ENCODE data around the gene AKAP13. TPM values are rescaled to one million over a fixed set of nuclear protein-coding genes. Genes with fewer than 3 reads are reported as not detected.

The AKAP13 gene
- total RNA-seq, 4 donors from 2014 or later: 332 to 362 (median 351) TPM

GRCh38 chr15:85464471-85464870 lies 84.1 kb downstream of the AKAP13 start:
- no peaks in the 10 kb centered on the region for H3K9me3 ChIP-seq
- H3K27me3 ChIP-seq: no peaks in the 10 kb centered on the region
- no peak for DNase-seq (ENCODE audit: low spot score in 2 of 2)
- H3K4me1 ChIP-seq: peaks cover 0 to 12% (median 5%) of the 10 kb centered on the region in 4 donors
- WGBS, 2 donors: 76 to 80% methylated on average over 3 of the region's 3 CpGs
- TF ChIP-seq POLR2A (IDR thresholded peaks at IDR 0.05): no peak
- TF ChIP-seq CTCF (IDR thresholded peaks at IDR 0.05): no peak
- TF ChIP-seq EP300 (IDR thresholded peaks at IDR 0.05): no peak
- no peaks in the 10 kb centered on the region for H3K36me3 ChIP-seq
- no peak overlapping the region for H3K27ac ChIP-seq
- H3K4me3 ChIP-seq: no peak overlapping the region

- no peak for DNase-seq (ENCODE audit: low spot score in 2 of 2)
- 88% methylated on average over 8 of the region's 8 CpGs for WGBS, 2 donors
- H3K36me3 ChIP-seq: no peaks in the 10 kb centered on the region
- H3K27ac ChIP-seq: no peak overlapping the region
- H3K27me3 ChIP-seq: no peaks in the 10 kb centered on the region
- no peaks in the 10 kb centered on the region for H3K9me3 ChIP-seq
- peaks cover 0 to 17% (median 0%) of the 10 kb centered on the region in 4 donors for H3K4me1 ChIP-seq
- no peak overlapping the region for H3K4me3 ChIP-seq
- no peak for TF ChIP-seq CTCF (IDR thresholded peaks at IDR 0.05)
- no peak for TF ChIP-seq POLR2A (IDR thresholded peaks at IDR 0.05)
- no peak for TF ChIP-seq EP300 (IDR thresholded peaks at IDR 0.05)
These were observed 90.3 kb downstream of the AKAP13 start for GRCh38 chr15:85470563-85471271.

GRCh38 chr15:85472349-85472748 lies 91.9 kb downstream of the AKAP13 start:
- Histone ChIP-seq H3K27ac (no peak overlapping the region), H3K36me3 (no peaks in the 10 kb centered on the region), H3K4me3 (no peak overlapping the region), H3K9me3 (no peaks in the 10 kb centered on the region), H3K27me3 (no peaks in the 10 kb centered on the region), H3K4me1 (peaks cover 0 to 24% (median 0%) of the 10 kb centered on the region in 4 donors)
- 92 to 94% methylated on average over 2 of the region's 2 CpGs for WGBS, 2 donors
- TF ChIP-seq EP300 (IDR thresholded peaks at IDR 0.05) (no peak), POLR2A (IDR thresholded peaks at IDR 0.05) (no peak), CTCF (IDR thresholded peaks at IDR 0.05) (no peak)
- no peak for DNase-seq (ENCODE audit: low spot score in 2 of 2)

- Histone ChIP-seq H3K27me3 (no peaks in the 10 kb centered on the region), H3K4me1 (peaks cover 0 to 34% (median 1%) of the 10 kb centered on the region in 4 donors), H3K27ac (no peak overlapping the region)
These were observed 93.1 kb downstream of the AKAP13 start for GRCh38 chr15:85473455-85473854.

More at GRCh38 chr15:85473455-85473854, 93.1 kb downstream of the AKAP13 start:
- WGBS, 2 donors: 54 to 59% methylated on average over 3 of the region's 3 CpGs
- Histone ChIP-seq H3K9me3 (no peaks in the 10 kb centered on the region), H3K36me3 (no peaks in the 10 kb centered on the region), H3K4me3 (no peak overlapping the region)
- DNase-seq (ENCODE audit: low spot score in 2 of 2): no peak
- no peak for TF ChIP-seq CTCF (IDR thresholded peaks at IDR 0.05)
- no peak for TF ChIP-seq EP300 (IDR thresholded peaks at IDR 0.05)
- TF ChIP-seq POLR2A (IDR thresholded peaks at IDR 0.05): no peak
